Liver (tissue), 9 donors: ENCODE measurements around the gene PUS1. TPM values are rescaled to one million over a fixed set of nuclear protein-coding genes. Genes with fewer than 3 reads are reported as not detected.
"Not testable (repeated sequence)": the region's sequence is repeated elsewhere in the genome, so short reads cannot be mapped to it uniquely, and the experiment has no call there.

Experiments used
- DNase-seq: peaks from one replicate; pipeline ENCODE4 v3.0.0-alpha.2; 2017; ENCODE audit warnings: low spot score
- H3K27ac ChIP-seq, 2 donors: one replicate each; pipeline ENCODE4 v1.7.0; 2013; ENCODE audit warnings: inconsistent platforms in 2 of 2, low read length in 2 of 2, control low read depth in 1 of 2, low read depth in 1 of 2, mild to moderate bottlenecking in 1 of 2
- H3K27me3 ChIP-seq, 4 donors: one replicate each; pipeline versions ENCODE4 v1.6.1 to v1.7.0; 2013; ENCODE audit warnings: low read length in 3 of 4, inconsistent platforms in 1 of 4, mild to moderate bottlenecking in 1 of 4, moderate library complexity in 1 of 4; ENCODE audit not compliant: control insufficient read depth in 4 of 4, insufficient read depth in 4 of 4
- H3K36me3 ChIP-seq, 4 donors: one replicate each; pipeline versions ENCODE4 v1.6.1 to v1.7.0; 2013; ENCODE audit warnings: low read length in 3 of 4, mild to moderate bottlenecking in 3 of 4, low read depth in 1 of 4, moderate library complexity in 1 of 4; ENCODE audit not compliant: control insufficient read depth in 4 of 4, insufficient read depth in 3 of 4
- H3K4me1 ChIP-seq, 4 donors: one replicate each; pipeline versions ENCODE4 v1.6.1 to v1.7.0; 2013; ENCODE audit warnings: low read length in 3 of 4, mild to moderate bottlenecking in 3 of 4, moderate library complexity in 1 of 4; ENCODE audit not compliant: control insufficient read depth in 4 of 4, insufficient read depth in 4 of 4
- H3K4me3 ChIP-seq, 3 donors: one replicate each; pipeline versions ENCODE4 v1.6.1 to v1.7.0; 2013; ENCODE audit warnings: low read length in 3 of 3, control low read depth in 1 of 3, low read depth in 1 of 3, mild to moderate bottlenecking in 1 of 3
- H3K9ac ChIP-seq, 2 donors: one replicate each; pipeline ENCODE4 v1.7.0; 2013; ENCODE audit warnings: low read length in 2 of 2, mild to moderate bottlenecking in 2 of 2, moderate library complexity in 2 of 2, control low read depth in 1 of 2, low read depth in 1 of 2
- H3K9me3 ChIP-seq, 4 donors: one replicate each; pipeline versions ENCODE4 v1.6.1 to v1.7.0; 2013; ENCODE audit warnings: low read length in 3 of 4; ENCODE audit not compliant: control insufficient read depth in 4 of 4
- ATF3 ChIP-seq: IDR thresholded peaks from 2 replicates; pipeline ENCODE4 v1.6.1; 2016; ENCODE audit warnings: antibody characterized with exemption
- CTCF ChIP-seq: fragments of 150-350 bp; IDR thresholded peaks from 2 replicates; pipeline ENCODE4 v1.5.1; 2017; ENCODE audit warnings: improper control_type of control experiment, low read depth, low read length; ENCODE audit not compliant: missing input control
- EGR1 ChIP-seq, 2 donors: IDR thresholded peaks; 2 replicates each; pipeline ENCODE4 v1.6.1; 2016 to 2018; ENCODE audit warnings: antibody characterized with exemption in 2 of 2, low read depth in 2 of 2
- FOXA1 ChIP-seq: IDR thresholded peaks from 2 replicates; pipeline ENCODE4 v1.6.1; 2016; ENCODE audit warnings: antibody characterized with exemption
- FOXA2 ChIP-seq: IDR thresholded peaks from 2 replicates; pipeline ENCODE4 v1.6.1; 2016; ENCODE audit warnings: antibody characterized with exemption
- GABPA ChIP-seq, 2 donors: IDR thresholded peaks in 1 of 2; conservative IDR thresholded peaks in 1 of 2; 2 replicates each; pipeline ENCODE4 v1.6.1; 2016; ENCODE audit warnings: antibody characterized with exemption in 2 of 2, mild to moderate bottlenecking in 1 of 2, moderate library complexity in 1 of 2
- HNF4A ChIP-seq, 2 donors: conservative IDR thresholded peaks; 2 replicates each; pipeline ENCODE4 v1.6.1; 2016; ENCODE audit warnings: antibody characterized with exemption in 2 of 2, mild to moderate bottlenecking in 2 of 2
- HNF4G ChIP-seq: IDR thresholded peaks from 2 replicates; pipeline ENCODE4 v1.6.1; 2016; ENCODE audit warnings: antibody characterized with exemption
- JUND ChIP-seq, 2 donors: IDR thresholded peaks; 2 replicates each; pipeline ENCODE4 v1.6.1; 2016; ENCODE audit warnings: antibody characterized with exemption in 2 of 2
- MAX ChIP-seq: IDR thresholded peaks from 2 replicates; pipeline ENCODE4 v1.6.1; 2016; ENCODE audit warnings: antibody characterized with exemption
- NR2F2 ChIP-seq: IDR thresholded peaks from 2 replicates; pipeline ENCODE4 v1.6.1; 2016; ENCODE audit warnings: antibody characterized with exemption
- RAD21 ChIP-seq, 2 donors: IDR thresholded peaks; 2 replicates each; pipeline ENCODE4 v1.6.1; 2016; ENCODE audit warnings: antibody characterized with exemption in 2 of 2, mild to moderate bottlenecking in 2 of 2
- REST ChIP-seq: IDR thresholded peaks from 2 replicates; pipeline ENCODE4 v1.6.1; 2016; ENCODE audit warnings: antibody characterized with exemption, mild to moderate bottlenecking
- RXRA ChIP-seq, 2 donors: IDR thresholded peaks; 2 replicates each; pipeline ENCODE4 v1.6.1; 2017 to 2018; ENCODE audit warnings: antibody characterized with exemption in 2 of 2, mild to moderate bottlenecking in 1 of 2
- TAF1 ChIP-seq: conservative IDR thresholded peaks from 2 replicates; pipeline ENCODE4 v1.6.1; 2016; ENCODE audit warnings: antibody characterized with exemption, mild to moderate bottlenecking
- YY1 ChIP-seq: IDR thresholded peaks from 2 replicates; pipeline ENCODE4 v1.6.1; 2016; ENCODE audit warnings: antibody characterized with exemption, mild to moderate bottlenecking
- ZBTB33 ChIP-seq: IDR thresholded peaks from 2 replicates; pipeline ENCODE4 v1.6.1; 2016; ENCODE audit warnings: antibody characterized with exemption
- WGBS: extraction: QIAGEN DNeasy Blood & Tissue Kit; methylation state at CpG from one replicate; pipeline ENCODE4 v1.1.7; 2013; 5-methylcytosine and 5-hydroxymethylcytosine counted together
- polyA plus RNA-seq, 2 donors: library from polyadenylated mRNA; stranded (reverse) in 1 of 2; unstranded in 1 of 2; fragments of 200-250 nt in 1 of 2; fragments of >200 nt in 1 of 2; fragmentation: Nextera tagmentation in 1 of 2; extraction: Ambion mirVana in 1 of 2; gene quantifications; one replicate each; pipeline versions ENCODE4 v1.2.1 to v1.2.3, GENCODE V29; 2013 to 2015
- total RNA-seq, 2 donors: library from RNA; depleted of rRNA; stranded (reverse); fragments of >200 nt; gene quantifications; one replicate each; pipeline ENCODE4 v1.2.3, GENCODE V29; 2014
- donor health status: healthy.
- donor health status: healthy.
- donor health status: healthy.
- donor health status: healthy.
- donor health status: healthy.

Gene PUS1
- total and polyA plus RNA-seq, 4 donors = 6.1 to 24.4 (median 10.7) TPM

GRCh38 chr12:131947482-131948027, 18.5 kb downstream of the PUS1 start:
- no peak overlapping the region for H3K9ac ChIP-seq

GRCh38 chr12:131948166-131948712, 19.2 kb downstream of the PUS1 start:
- no peak for DNase-seq
- TF ChIP-seq EGR1 (IDR thresholded peaks at IDR 0.05; ENCODE audit: low read depth in 2 of 2) (no peak), FOXA1 (no peak), HNF4G (no peak), TAF1 (no peak), REST (no peak), GABPA (IDR thresholded peaks at IDR 0.05 in 1 of 2, conservative IDR thresholded peaks at IDR 0.05 in 1 of 2) (no peak), ZBTB33 (no peak), ATF3 (no peak), RXRA (IDR thresholded peaks at IDR 0.05) (no peak), RAD21 (IDR thresholded peaks at IDR 0.05) (no peak), HNF4A (conservative IDR thresholded peaks at IDR 0.05) (no peak), YY1 (no peak), FOXA2 (no peak), CTCF (no peak), JUND (IDR thresholded peaks at IDR 0.05) (no peak), MAX (no peak)
- H3K27me3 ChIP-seq = no peaks in the 10 kb centered on the region
- 74% methylated on average over 1 of the region's 1 CpG for WGBS
- H3K27ac ChIP-seq = peak overlapping the region in 1 of 2 donors; percentile 7
- H3K9me3 ChIP-seq = no peaks in the 10 kb centered on the region
- H3K4me3 ChIP-seq = no peak overlapping the region
- H3K36me3 ChIP-seq = peaks cover 0 to 13% (median 3%) of the 10 kb centered on the region in 4 donors
- H3K4me1 ChIP-seq = peaks cover 0 to 14% (median 7%) of the 10 kb centered on the region in 4 donors
- H3K9ac ChIP-seq = no peak overlapping the region

More at GRCh38 chr12:131947482-131948027, 18.5 kb downstream of the PUS1 start:
- no peak overlapping the region for H3K27ac ChIP-seq
- H3K27me3 ChIP-seq = no peaks in the 10 kb centered on the region
- H3K4me1 ChIP-seq = peaks cover 0 to 14% (median 7%) of the 10 kb centered on the region in 4 donors
- 59% methylated on average over 8 of the region's 8 CpGs for WGBS
- TF ChIP-seq ATF3 (no peak), FOXA2 (no peak), NR2F2 (no peak), MAX (no peak)
- no peak for DNase-seq
- peaks cover 0 to 17% (median 3%) of the 10 kb centered on the region in 4 donors for H3K36me3 ChIP-seq
- H3K9me3 ChIP-seq = no peaks in the 10 kb centered on the region
- H3K4me3 ChIP-seq = no peak overlapping the region

- peak overlapping the region; percentile 54 to 60 for H3K27ac ChIP-seq
- 54% methylated on average over 23 of the region's 23 CpGs for WGBS
- H3K27me3 ChIP-seq, DNase-seq, H3K36me3 ChIP-seq, H3K9me3 ChIP-seq: not testable (repeated sequence)
- H3K4me3 ChIP-seq = peak overlapping the region in 1 of 3 donors; percentile 78
- H3K4me1 ChIP-seq = peaks cover 0 to 14% (median 7%) of the 10 kb centered on the region in 4 donors
- peak overlapping the region in 1 of 2 donors; percentile 14 for H3K9ac ChIP-seq
Measured at GRCh38 chr12:131948713-131949430, 19.8 kb downstream of the PUS1 start.
